Fibroblast of mammary gland (primary cell): ENCODE measurements around the gene MYO18B.
"Not testable (repeated sequence)": the region's sequence is repeated elsewhere in the genome, so short reads cannot be mapped to it uniquely, and the experiment has no call there.

ENCODE experiments used
- DNase-seq: peaks from one replicate; pipeline ENCODE4 v3.0.0-alpha.2; 2010; ENCODE audit warnings: low read depth
- H3K4me3 ChIP-seq: 2 replicates; pipeline ENCODE4 v1.5.1; 2011; ENCODE audit warnings: low read depth, mild to moderate bottlenecking, low read length, moderate library complexity; ENCODE audit not compliant: control insufficient read depth
- TF ChIP-seq, protein P1 (sequence below): conservative IDR thresholded peaks from 2 replicates; pipeline ENCODE4 v1.5.1; 2011; ENCODE audit warnings: low read depth, low read length, inconsistent platforms; ENCODE audit not compliant: control insufficient read depth, insufficient read depth

MYO18B gene

DNA sequence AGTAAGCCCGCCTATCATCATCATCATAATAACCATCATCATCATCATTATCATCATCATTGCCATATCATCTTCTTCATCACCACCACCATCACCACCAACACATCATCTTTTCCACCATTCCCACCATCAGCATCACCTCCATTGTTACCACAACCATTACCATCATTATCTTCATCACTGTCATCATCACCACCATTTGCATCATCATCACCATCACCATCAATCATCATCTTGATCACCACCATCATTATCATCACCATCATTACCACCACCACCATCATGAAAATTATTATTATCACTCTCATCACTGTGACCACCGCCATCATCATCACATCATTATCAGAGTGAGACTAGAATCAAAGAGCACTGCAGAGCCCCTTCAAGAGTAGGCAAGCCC lies 227.9 kb downstream of the MYO18B start:
- DNase-seq: no peak
- TF ChIP-seq, protein P1, sequence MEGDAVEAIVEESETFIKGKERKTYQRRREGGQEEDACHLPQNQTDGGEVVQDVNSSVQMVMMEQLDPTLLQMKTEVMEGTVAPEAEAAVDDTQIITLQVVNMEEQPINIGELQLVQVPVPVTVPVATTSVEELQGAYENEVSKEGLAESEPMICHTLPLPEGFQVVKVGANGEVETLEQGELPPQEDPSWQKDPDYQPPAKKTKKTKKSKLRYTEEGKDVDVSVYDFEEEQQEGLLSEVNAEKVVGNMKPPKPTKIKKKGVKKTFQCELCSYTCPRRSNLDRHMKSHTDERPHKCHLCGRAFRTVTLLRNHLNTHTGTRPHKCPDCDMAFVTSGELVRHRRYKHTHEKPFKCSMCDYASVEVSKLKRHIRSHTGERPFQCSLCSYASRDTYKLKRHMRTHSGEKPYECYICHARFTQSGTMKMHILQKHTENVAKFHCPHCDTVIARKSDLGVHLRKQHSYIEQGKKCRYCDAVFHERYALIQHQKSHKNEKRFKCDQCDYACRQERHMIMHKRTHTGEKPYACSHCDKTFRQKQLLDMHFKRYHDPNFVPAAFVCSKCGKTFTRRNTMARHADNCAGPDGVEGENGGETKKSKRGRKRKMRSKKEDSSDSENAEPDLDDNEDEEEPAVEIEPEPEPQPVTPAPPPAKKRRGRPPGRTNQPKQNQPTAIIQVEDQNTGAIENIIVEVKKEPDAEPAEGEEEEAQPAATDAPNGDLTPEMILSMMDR: no peak
- H3K4me3 ChIP-seq: no peak overlapping the region

- no peak overlapping the region for H3K4me3 ChIP-seq
- no peak for DNase-seq
- TF ChIP-seq, protein P1: no peak
Observed at GRCh38 chr22:25970374-25970911, 228.5 kb downstream of the MYO18B start.

DNA sequence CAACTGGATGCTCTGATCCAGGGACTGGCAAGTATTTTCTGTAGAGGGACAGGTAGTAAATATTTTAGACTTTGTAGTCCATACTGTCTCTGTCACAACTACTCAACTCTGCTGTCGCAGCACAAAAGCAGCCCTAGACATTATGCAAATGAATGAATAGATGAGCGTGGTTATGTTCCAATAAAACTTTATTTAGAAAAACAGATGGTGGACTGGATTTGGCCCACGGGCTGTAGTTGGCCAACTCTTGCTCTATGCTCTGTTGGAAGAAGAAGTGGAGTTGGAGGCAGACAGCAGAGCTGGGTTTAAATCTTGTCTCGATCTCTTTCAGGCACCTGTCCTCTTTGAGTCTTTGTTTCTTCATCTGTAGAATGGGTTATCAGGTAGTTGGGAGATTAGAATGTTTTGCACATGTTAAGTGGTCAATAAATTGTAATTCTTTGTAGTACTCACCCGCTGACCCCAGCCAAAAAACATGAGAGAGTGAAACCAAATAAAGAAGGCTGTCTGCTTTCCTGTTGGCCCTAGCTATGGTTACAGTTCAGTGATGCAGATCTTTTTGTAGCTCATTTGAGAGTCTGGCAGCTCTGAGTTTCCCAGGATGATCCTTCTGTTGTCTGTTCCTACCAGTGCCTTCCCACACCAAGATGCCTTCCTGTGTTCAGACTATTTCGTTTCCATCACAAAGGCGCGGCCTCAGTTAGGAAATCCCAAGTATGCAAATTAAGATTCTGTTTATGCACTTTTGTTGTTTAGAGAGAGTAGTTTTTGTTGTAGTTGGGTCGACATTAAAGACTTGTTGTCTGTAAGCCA lies 229.2 kb downstream of the MYO18B start:
- TF ChIP-seq, protein P1: no peak
- no peak overlapping the region for H3K4me3 ChIP-seq
- no peak for DNase-seq

DNA sequence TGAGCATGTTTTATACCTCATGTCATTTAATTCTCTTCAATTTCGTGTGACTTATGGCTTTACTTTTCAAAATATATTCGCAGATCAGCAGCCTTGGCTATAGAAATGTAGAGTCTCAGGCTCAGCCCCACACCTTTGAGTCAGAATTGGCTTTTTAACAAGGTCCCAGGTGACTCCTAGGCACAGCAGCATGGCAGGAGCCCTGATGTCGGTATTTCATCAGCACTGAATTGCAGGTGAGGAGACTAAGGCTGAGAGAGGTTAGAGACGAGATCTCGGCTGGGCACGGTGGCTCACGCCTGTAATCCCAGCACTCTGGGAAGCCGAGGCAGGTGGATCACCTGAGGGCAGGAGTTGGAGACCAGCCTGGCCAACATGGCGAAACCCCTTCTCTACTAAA lies 230.4 kb downstream of the MYO18B start:
- TF ChIP-seq, protein P1: no peak
- no peak overlapping the region for H3K4me3 ChIP-seq
- no peak for DNase-seq

GRCh38 chr22:25976356-25976755 lies 234.4 kb downstream of the MYO18B start:
- DNase-seq: no peak
- no peak overlapping the region for H3K4me3 ChIP-seq
- TF ChIP-seq, protein P1: no peak

- TF ChIP-seq, protein P1: no peak
- no peak overlapping the region for H3K4me3 ChIP-seq
- no peak for DNase-seq
Observed at GRCh38 chr22:25979968-25980367, 238.0 kb downstream of the MYO18B start.

DNA sequence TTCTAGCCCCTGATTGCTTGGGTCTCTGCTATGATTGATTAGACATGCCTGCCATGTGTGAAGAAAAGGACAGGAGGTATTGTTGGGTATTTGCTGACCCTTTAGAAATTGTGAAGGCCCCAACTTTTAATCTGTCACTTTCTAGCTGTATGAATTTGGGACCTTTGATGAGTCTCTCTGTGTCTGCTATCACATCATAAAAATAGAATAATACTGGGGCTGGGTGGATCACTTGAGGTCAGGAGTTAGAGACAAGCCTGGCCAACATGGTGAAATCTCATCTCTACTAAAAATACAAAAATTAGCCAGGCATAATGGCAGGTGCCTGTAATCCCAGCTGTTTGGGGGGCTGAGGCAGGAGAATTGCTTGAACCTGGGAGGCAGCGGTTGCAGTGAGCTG lies 242.9 kb downstream of the MYO18B start:
- not testable (repeated sequence) for DNase-seq, H3K4me3 ChIP-seq
